Common myeloid progenitor, CD34-positive (primary cell): Measurements from ENCODE around the gene CITED4.
"Not testable (repeated sequence)": the region's sequence is repeated elsewhere in the genome, so short reads cannot be mapped to it uniquely, and the experiment has no call there.

Experiments used
- CTCF ChIA-PET: fragments of 350-600 bp; sonication (Branson Sonifier 250); formaldehyde crosslinking; loops from one replicate; lab custom pipeline; 2021; ENCODE audit warnings: antibody characterized with exemption; lab: Charles Lee
- POLR2A ChIA-PET: fragments of 350-600 bp; sonication (Branson Sonifier 250); formaldehyde crosslinking; loops from one replicate; lab custom pipeline; 2021; ENCODE audit warnings: antibody characterized with exemption; lab: Charles Lee
- DNase-seq, 3 donors: peaks; one replicate each; pipeline versions ENCODE4 v3.0.0 to v3.0.0-alpha.2; 2013
- H3K27ac ChIP-seq, 2 experiments: 1 replicate in 1 of 2; 2 replicates in 1 of 2; pipeline ENCODE4 v1.7.0; 2013; ENCODE audit warnings: inconsistent platforms in 2 of 2, low read length in 2 of 2, mild to moderate bottlenecking in 2 of 2, low read depth in 1 of 2, moderate library complexity in 1 of 2; ENCODE audit not compliant: severe bottlenecking in 2 of 2, insufficient read depth in 1 of 2, poor library complexity in 1 of 2
- H3K27me3 ChIP-seq, 5 experiments: replicated peaks in 2 of 5; 1 replicate in 3 of 5; 2 replicates in 2 of 5; pipeline versions ENCODE4 v1.6.1 to v1.7.0; 2013; ENCODE audit warnings: low read length in 4 of 5, mild to moderate bottlenecking in 2 of 5, moderate library complexity in 2 of 5, inconsistent platforms in 1 of 5; ENCODE audit not compliant: insufficient read depth in 5 of 5, control insufficient read depth in 4 of 5
- H3K36me3 ChIP-seq, 4 experiments: 1 replicate in 2 of 4; 2 replicates in 2 of 4; pipeline versions ENCODE4 v1.6.1 to v1.7.0; 2013; ENCODE audit warnings: low read length in 3 of 4, control low read depth in 1 of 4, mild to moderate bottlenecking in 1 of 4; ENCODE audit not compliant: control insufficient read depth in 4 of 4, insufficient read depth in 4 of 4
- H3K4me1 ChIP-seq, 4 experiments: 1 replicate in 3 of 4; 2 replicates in 1 of 4; pipeline versions ENCODE4 v1.6.1 to v1.7.1; 2013; ENCODE audit warnings: low read length in 3 of 4, mild to moderate bottlenecking in 3 of 4, control low read depth in 1 of 4, inconsistent platforms in 1 of 4, moderate library complexity in 1 of 4; ENCODE audit not compliant: control insufficient read depth in 4 of 4, insufficient read depth in 4 of 4; ENCODE audit errors: control extremely low read depth in 1 of 4
- H3K4me3 ChIP-seq, 7 experiments: 1 replicate in 4 of 7; 2 replicates in 3 of 7; pipeline versions ENCODE4 v1.5.1 to v1.7.0; 2013; ENCODE audit warnings: mild to moderate bottlenecking in 7 of 7, low read length in 6 of 7, moderate library complexity in 6 of 7, inconsistent platforms in 2 of 7, low read depth in 2 of 7, control low read depth in 1 of 7; ENCODE audit not compliant: insufficient read depth in 4 of 7, control insufficient read depth in 1 of 7; ENCODE audit errors: extremely low read depth in 1 of 7
- H3K9me3 ChIP-seq, 5 experiments: 1 replicate in 4 of 5; 2 replicates in 1 of 5; pipeline versions ENCODE4 v1.6.1 to v1.7.1; 2013; ENCODE audit warnings: low read length in 4 of 5, mild to moderate bottlenecking in 2 of 5, inconsistent platforms in 1 of 5, low read depth in 1 of 5, moderate library complexity in 1 of 5; ENCODE audit not compliant: control insufficient read depth in 4 of 5, insufficient read depth in 2 of 5; ENCODE audit errors: control extremely low read depth in 1 of 5
- WGBS: methylation state at CpG from one replicate; pipeline ENCODE4 v1.1.5; 2013; ENCODE audit not compliant: insufficient coverage; 5-methylcytosine and 5-hydroxymethylcytosine counted together

CITED4 gene

DNA sequence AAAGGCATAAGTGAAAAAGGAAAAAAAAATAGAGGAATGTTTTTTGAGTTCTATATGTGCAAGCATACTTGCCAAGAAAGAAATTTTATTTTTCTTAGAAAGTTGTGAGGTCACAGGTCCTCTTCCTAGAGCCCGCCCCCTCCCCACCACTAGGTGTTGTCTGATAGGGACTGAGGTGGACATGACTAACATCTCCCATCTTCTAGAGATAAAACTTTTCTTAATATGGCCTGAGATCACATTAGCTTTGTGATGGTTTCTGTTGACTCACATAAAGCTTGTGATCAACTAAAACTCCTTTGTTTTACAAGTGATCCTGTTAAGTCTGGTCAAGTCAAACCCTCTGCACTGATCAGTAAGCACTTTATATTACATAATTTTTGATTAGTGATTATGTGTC, 33.4 kb upstream of the CITED4 start:
- Histone ChIP-seq H3K4me1 (no peaks in the 10 kb centered on the region), H3K27me3 (no peaks in the 10 kb centered on the region), H3K36me3 (no peaks in the 10 kb centered on the region), H3K9me3 (peaks cover 0 to 19% (median 12%) of the 10 kb centered on the region in 5 experiments), H3K4me3 (no peak overlapping the region), H3K27ac (no peak overlapping the region)
- ChIA-PET POLR2A (interaction anchor here (0.5 kb wide), 1 partner anchor 65 kb away, joined by 3 read pairs; no protein-coding TSS in a partner anchor), CTCF (no interaction called here)
- WGBS: no CpG with 5 or more reads among the region's 1 CpG
- no peak for DNase-seq

DNA sequence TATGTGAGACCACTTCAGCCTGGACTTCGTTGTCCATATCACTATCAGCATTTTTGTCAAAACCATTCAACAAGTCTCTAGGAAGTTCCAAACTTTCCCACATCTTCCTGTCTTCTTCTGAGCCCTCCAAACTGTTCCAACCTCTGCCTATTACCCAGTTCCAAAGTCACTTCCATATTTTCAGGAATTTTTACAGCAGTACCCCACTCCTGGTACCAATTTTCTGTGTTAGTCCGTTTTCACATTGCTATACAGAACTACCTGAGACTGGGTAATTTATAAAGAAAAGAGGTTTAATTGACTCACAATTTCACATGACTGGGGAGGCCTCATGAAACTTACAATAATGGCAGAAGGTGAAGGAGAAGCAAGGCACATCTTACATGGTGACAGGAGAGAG, 32.7 kb upstream of the CITED4 start:
- 100% methylated on average over 1 of the region's 2 CpGs for WGBS
- CTCF ChIA-PET, H3K4me1 ChIP-seq, H3K27ac ChIP-seq, H3K27me3 ChIP-seq, DNase-seq, H3K4me3 ChIP-seq, H3K36me3 ChIP-seq, POLR2A ChIA-PET: not testable (repeated sequence)
- peaks cover 0 to 19% (median 12%) of the 10 kb centered on the region in 5 experiments for H3K9me3 ChIP-seq

DNA sequence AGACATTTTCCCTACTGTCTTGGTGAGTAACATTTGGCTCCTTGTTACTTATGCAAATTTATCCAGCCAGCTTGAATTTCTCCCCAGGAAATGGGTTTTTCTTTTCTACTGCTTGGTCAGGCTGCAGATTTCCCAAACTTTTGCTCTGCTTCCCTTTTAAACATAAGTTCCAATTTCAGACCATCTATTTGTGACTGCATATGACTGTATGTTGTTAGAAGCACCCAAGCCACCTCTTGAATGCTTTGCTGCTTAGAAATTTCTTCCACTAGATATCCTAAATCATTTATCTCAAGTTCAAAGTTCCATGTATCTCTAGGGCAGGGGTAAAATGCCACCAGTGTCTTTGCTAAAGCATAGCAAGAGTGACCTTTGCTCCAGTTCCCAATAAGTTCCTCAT, 32.3 kb upstream of the CITED4 start:
- no peaks in the 10 kb centered on the region for H3K36me3 ChIP-seq
- H3K4me1 ChIP-seq: no peaks in the 10 kb centered on the region
- ChIA-PET CTCF (no interaction called here), POLR2A (no interaction called here)
- no peaks in the 10 kb centered on the region for H3K27me3 ChIP-seq
- no peak overlapping the region for H3K4me3 ChIP-seq
- H3K27ac ChIP-seq: no peak overlapping the region
- DNase-seq: no peak
- H3K9me3 ChIP-seq: peaks cover 0 to 19% (median 12%) of the 10 kb centered on the region in 5 experiments

DNA sequence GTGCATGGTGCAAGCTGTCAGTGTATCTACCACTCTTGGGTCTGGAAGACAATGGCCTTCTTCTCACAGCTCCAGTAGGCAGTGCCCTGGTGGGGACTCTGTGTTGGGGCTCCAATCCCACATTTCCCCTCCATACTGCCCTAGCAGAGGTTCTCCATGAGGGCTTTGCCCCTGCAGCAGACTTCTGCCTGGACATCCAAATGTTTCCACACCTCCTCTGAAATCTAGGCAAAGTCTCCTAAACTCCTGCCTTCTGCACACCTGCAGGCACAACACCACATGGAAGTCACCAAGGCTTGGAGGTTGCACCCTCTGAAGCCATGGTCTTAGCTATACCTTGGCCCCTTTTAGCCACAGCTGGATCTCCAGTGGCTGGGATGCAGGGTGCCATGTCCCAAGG, 31.8 kb upstream of the CITED4 start:
- ChIA-PET POLR2A (no interaction called here), CTCF (no interaction called here)
- no peaks in the 10 kb centered on the region for H3K27me3 ChIP-seq
- H3K4me3 ChIP-seq: no peak overlapping the region
- H3K9me3 ChIP-seq: peaks cover 0 to 19% (median 12%) of the 10 kb centered on the region in 5 experiments
- H3K4me1 ChIP-seq: no peaks in the 10 kb centered on the region
- DNase-seq: no peak
- H3K36me3 ChIP-seq: no peaks in the 10 kb centered on the region
- H3K27ac ChIP-seq: no peak overlapping the region

DNA sequence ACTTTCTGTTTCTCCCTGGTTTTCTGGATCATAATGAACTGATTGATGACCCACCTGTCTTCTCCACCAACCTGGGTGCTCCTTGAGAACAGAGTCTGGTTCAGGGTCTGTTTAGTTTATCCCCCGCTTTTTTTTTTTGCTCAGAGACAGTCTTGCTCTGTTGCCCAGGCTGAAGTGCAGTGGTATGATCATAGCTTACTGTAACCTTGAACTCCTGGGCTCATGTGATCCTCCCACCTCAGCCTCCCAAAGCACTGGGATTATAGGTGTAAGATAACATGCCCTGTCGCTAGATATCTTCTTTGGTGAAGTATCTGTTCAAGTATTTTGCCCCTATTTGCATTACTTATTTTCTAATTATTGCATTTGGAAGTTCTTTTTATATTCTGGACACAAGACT, 30.2 kb upstream of the CITED4 start:
- POLR2A ChIA-PET: no interaction called here
- WGBS: 100% methylated on average over 1 of the region's 2 CpGs
- no peak for DNase-seq

DNA sequence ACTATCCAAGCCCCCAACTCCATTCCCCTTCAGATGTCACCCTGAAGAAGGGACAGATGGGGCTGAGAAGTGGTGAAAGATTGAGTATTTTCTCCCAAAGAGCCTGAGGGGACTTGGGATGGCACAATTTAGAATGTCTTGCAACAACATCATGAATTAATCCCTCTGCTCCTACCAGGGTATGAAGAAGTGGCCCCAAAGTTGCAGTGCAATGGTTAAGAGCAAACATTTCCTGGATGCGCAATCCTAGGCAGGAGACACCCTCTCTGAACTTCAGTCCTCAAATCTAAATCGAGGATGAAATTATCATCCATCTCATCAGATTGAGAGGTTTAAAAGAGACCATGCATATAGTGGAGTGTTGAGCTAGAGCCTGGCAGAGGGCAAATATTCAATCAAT, 28.6 kb upstream of the CITED4 start:
- Histone ChIP-seq H3K27me3 (peaks cover 0 to 20% (median 8%) of the 10 kb centered on the region in 5 experiments), H3K27ac (no peak overlapping the region), H3K9me3 (peaks cover 0 to 19% (median 12%) of the 10 kb centered on the region in 5 experiments), H3K4me3 (no peak overlapping the region), H3K36me3 (no peaks in the 10 kb centered on the region), H3K4me1 (no peaks in the 10 kb centered on the region)
- ChIA-PET POLR2A (interaction anchor here (0.7 kb wide), 1 partner anchor 314 kb away, joined by 5 read pairs; no protein-coding TSS in a partner anchor), CTCF (no interaction called here)
- DNase-seq: no peak
- 85% methylated on average over 2 of the region's 2 CpGs for WGBS

More for the DNA sequence above, 30.2 kb upstream of the CITED4 start:
- H3K4me3 ChIP-seq: no peak overlapping the region
- peaks cover 0 to 5% (median under 1%) of the 10 kb centered on the region in 5 experiments for H3K27me3 ChIP-seq
- CTCF ChIA-PET: no interaction called here
- no peaks in the 10 kb centered on the region for H3K4me1 ChIP-seq
- no peak overlapping the region for H3K27ac ChIP-seq
- peaks cover 0 to 19% (median 12%) of the 10 kb centered on the region in 5 experiments for H3K9me3 ChIP-seq
- H3K36me3 ChIP-seq: no peaks in the 10 kb centered on the region

DNA sequence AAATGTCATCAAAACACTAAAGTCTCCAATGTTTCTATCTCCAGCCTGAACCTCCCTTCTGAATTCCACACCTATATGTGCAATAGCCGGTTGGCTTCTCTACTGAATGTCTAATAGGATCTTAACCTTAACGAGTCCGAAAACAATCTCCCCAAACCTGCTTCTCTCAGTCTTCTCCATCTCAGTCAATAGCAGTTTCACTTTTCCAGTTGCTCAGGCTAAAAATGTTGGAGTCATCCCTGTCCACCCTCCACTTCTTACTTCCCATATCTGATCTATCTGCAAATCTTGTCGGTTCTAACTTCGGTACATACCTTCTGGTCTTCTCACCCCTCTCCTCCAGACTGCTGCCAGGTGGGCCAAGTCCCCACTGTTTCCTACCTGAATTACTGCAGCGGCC, 25.5 kb upstream of the CITED4 start:
- Histone ChIP-seq H3K36me3 (no peaks in the 10 kb centered on the region), H3K4me3 (no peak overlapping the region), H3K27ac (no peak overlapping the region), H3K4me1 (peaks cover 0 to 8% (median 4%) of the 10 kb centered on the region in 4 experiments), H3K9me3 (peaks cover 0 to under 1% (median 0%) of the 10 kb centered on the region in 5 experiments), H3K27me3 (peaks cover 5 to 47% (median 17%) of the 10 kb centered on the region in 5 experiments)
- ChIA-PET CTCF (interaction anchor here (0.5 kb wide), 1 partner anchor 21 kb away, joined by 3 read pairs; no protein-coding TSS in a partner anchor), POLR2A (no interaction called here)
- DNase-seq: no peak
- 100% methylated on average over 6 of the region's 6 CpGs for WGBS
